HEK293 (cell line): Measurements from ENCODE around the gene HMGN1.

Source experiments
- CTCF ChIA-PET: fragments of 350-600 bp; formaldehyde crosslinking; extraction: SDS; loops from one replicate; lab custom pipeline; 2021; ENCODE audit warnings: antibody characterized with exemption; lab: Yijun Ruan, JAX
- POLR2A ChIA-PET: fragments of 300-600 bp; formaldehyde crosslinking; extraction: SDS; loops from one replicate; lab custom pipeline; 2020; ENCODE audit warnings: antibody characterized with exemption, inconsistent platforms; lab: Yijun Ruan, JAX
- H3K27ac ChIP-seq: fragments of 200-500 bp; sonication (Bioruptor generic); 2 replicates; pipeline ENCODE4 v1.5.1; 2014; ENCODE audit warnings: low read depth, low read length, control low read depth, inconsistent platforms; ENCODE audit errors: extremely low read depth
- H3K36me3 ChIP-seq, 2 experiments: fragments of 200-500 bp in 1 of 2; sonication (Bioruptor generic) in 1 of 2; 1 replicate in 1 of 2; 2 replicates in 1 of 2; pipeline ENCODE4 v1.5.1; 2014 to 2017; ENCODE audit warnings: inconsistent platforms in 2 of 2, low read length in 2 of 2; ENCODE audit not compliant: control insufficient read depth in 2 of 2, insufficient read depth in 1 of 2
- H3K4me1 ChIP-seq: fragments of 200-500 bp; sonication (Bioruptor generic); 2 replicates; pipeline ENCODE4 v1.5.1; 2014; ENCODE audit warnings: mild to moderate bottlenecking, low read length, inconsistent platforms; ENCODE audit not compliant: control insufficient read depth, insufficient read depth
- H3K4me3 ChIP-seq: 2 replicates; pipeline ENCODE4 v1.5.1; 2011; ENCODE audit warnings: low read depth, mild to moderate bottlenecking, control low read depth, low read length, moderate library complexity
- H3K9me3 ChIP-seq: fragments of 200-500 bp; sonication (Bioruptor generic); 2 replicates; pipeline ENCODE4 v1.5.1; 2014; ENCODE audit warnings: low read depth, low read length, inconsistent platforms; ENCODE audit not compliant: control insufficient read depth, insufficient read depth
- GLI4 ChIP-seq: fragments of 450-650 bp; formaldehyde crosslinking; IDR thresholded peaks from 2 replicates; pipeline ENCODE4 v1.5.1; 2016; ENCODE audit warnings: missing biosample characterization, missing genetic modification characterization
- PRDM1 ChIP-seq: fragments of 450-650 bp; formaldehyde crosslinking; IDR thresholded peaks from 2 replicates; pipeline ENCODE4; 2016; ENCODE audit warnings: missing biosample characterization, missing genetic modification characterization
- TRIM28 ChIP-seq: IDR thresholded peaks from 2 replicates; pipeline ENCODE4 v1.6.1; 2011; ENCODE audit warnings: low read length, control low read depth, borderline replicate concordance
- ZNF155 ChIP-seq: fragments of 450-650 bp; formaldehyde crosslinking; IDR thresholded peaks from 2 replicates; pipeline ENCODE4 v1.5.1; 2016; ENCODE audit warnings: missing biosample characterization, missing genetic modification characterization
- ZNF221 ChIP-seq: fragments of 450-650 bp; formaldehyde crosslinking; IDR thresholded peaks from 2 replicates; pipeline ENCODE4 v1.5.1; 2017; ENCODE audit warnings: missing biosample characterization, missing genetic modification characterization, borderline replicate concordance
- ZNF23 ChIP-seq: fragments of 450-650 bp; formaldehyde crosslinking; IDR thresholded peaks from 2 replicates; pipeline ENCODE4 v1.5.1; 2016; ENCODE audit warnings: missing biosample characterization, missing genetic modification characterization, borderline replicate concordance
- ZNF239 ChIP-seq: fragments of 450-650 bp; formaldehyde crosslinking; IDR thresholded peaks from 2 replicates; pipeline ENCODE4 v1.5.1; 2016; ENCODE audit warnings: missing biosample characterization, missing genetic modification characterization
- ZNF324 ChIP-seq: fragments of 450-650 bp; formaldehyde crosslinking; IDR thresholded peaks from 2 replicates; pipeline ENCODE4 v1.5.1; 2016; ENCODE audit warnings: missing biosample characterization, missing genetic modification characterization
- ZNF341 ChIP-seq: fragments of 450-650 bp; formaldehyde crosslinking; IDR thresholded peaks from 2 replicates; pipeline ENCODE4; 2016; ENCODE audit warnings: low read depth, missing biosample characterization, missing genetic modification characterization
- ZNF394 ChIP-seq: fragments of 450-650 bp; formaldehyde crosslinking; IDR thresholded peaks from 2 replicates; pipeline ENCODE4 v1.5.1; 2016; ENCODE audit warnings: missing biosample characterization, missing genetic modification characterization, mild to moderate bottlenecking, moderate library complexity, borderline replicate concordance
- ZNF623 ChIP-seq: fragments of 450-650 bp; formaldehyde crosslinking; IDR thresholded peaks from 2 replicates; pipeline ENCODE4 v1.5.1; 2016; ENCODE audit warnings: missing biosample characterization, missing genetic modification characterization
- ZNF654 ChIP-seq: fragments of 450-650 bp; formaldehyde crosslinking; IDR thresholded peaks from 2 replicates; pipeline ENCODE4 v1.5.1; 2016; ENCODE audit warnings: low read depth, missing biosample characterization, missing genetic modification characterization
- ZNF658 ChIP-seq: fragments of 450-650 bp; formaldehyde crosslinking; IDR thresholded peaks from 2 replicates; pipeline ENCODE4; 2016; ENCODE audit warnings: missing biosample characterization, missing genetic modification characterization
- ZNF701 ChIP-seq: fragments of 450-650 bp; formaldehyde crosslinking; IDR thresholded peaks from 2 replicates; pipeline ENCODE4 v1.5.1; 2016; ENCODE audit warnings: missing biosample characterization, missing genetic modification characterization
- TF ChIP-seq, protein P1 (sequence below): fragments of 450-650 bp; formaldehyde crosslinking; IDR thresholded peaks from 2 replicates; pipeline ENCODE4 v1.5.1; 2016; ENCODE audit warnings: missing biosample characterization, missing genetic modification characterization

The HMGN1 gene

DNA sequence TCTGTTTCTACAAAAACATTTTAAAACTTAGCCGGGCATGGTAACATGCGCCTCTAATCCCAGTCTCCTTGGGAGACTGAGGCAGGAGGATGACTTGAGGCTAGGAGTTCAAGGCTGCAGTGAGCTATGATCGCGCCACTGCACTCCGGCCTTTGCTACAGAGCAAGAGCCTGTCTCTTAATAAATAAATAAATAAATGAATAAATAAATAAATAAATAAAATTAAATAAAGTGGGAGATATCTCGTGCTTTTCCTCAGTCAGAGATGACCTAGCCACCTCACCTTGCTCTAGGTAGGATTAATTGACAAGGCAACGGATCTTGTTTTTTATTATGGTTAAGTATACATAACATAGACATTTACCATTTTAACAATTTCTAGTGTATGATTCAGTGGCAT is 21.2 kb downstream of the HMGN1 start (continued):
- TF ChIP-seq ZNF239 (tag by site-specific recombination) (no peak), ZNF394 (tag by site-specific recombination) (peak; percentile 87), ZNF221 (tag by site-specific recombination) (no peak), PRDM1 (no peak), ZNF155 (tag by site-specific recombination) (no peak), TRIM28 (no peak), ZNF324 (tag by site-specific recombination) (no peak)
- TF ChIP-seq, protein P1, sequence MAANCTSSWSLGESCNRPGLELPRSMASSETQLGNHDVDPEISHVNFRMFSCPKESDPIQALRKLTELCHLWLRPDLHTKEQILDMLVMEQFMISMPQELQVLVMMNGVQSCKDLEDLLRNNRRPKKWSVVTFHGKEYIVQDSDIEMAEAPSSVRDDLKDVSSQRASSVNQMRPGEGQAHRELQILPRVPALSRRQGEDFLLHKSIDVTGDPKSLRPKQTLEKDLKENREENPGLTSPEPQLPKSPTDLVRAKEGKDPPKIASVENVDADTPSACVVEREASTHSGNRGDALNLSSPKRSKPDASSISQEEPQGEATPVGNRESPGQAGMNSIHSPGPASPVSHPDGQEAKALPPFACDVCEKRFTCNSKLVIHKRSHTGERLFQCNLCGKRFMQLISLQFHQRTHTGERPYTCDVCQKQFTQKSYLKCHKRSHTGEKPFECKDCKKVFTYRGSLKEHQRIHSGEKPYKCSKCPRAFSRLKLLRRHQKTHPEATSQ (tag by site-specific recombination): no peak

DNA sequence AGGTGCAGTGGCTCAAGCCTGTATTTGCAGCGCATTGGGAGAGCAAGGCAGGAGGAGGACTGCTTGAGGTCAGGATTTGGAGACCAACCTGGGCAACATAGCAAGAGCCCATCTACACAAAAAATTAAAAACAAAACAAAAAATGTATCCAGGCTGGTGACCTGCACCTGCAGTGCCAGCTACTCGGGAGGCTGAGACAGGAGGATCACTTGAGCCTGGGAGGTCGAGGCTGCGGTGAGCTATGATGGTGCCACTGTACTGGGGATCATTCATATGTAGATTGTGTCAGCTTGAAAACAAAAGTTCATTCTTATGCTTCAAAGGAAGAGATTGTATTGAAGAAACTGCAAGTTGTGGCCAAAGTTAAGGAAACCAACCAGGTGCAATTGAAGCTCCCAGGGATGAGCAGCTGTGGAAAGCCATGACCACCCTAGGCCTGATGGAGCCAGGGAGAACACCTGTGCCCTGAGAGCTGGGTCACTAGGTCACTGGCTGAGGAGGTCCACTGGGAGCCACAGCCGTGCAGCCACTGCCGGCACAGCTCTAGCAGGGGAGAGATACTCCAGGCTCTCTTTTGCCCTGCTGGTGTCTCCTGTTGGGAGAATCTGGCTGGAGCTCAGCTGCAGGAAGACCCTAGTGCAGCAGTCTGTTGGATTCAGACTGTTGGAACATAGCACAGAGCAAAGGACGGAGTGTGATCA is 22.1 kb downstream of the HMGN1 start:
- TF ChIP-seq ZNF658 (tag by site-specific recombination): no peak
- no peak overlapping the region for H3K27ac ChIP-seq

DNA sequence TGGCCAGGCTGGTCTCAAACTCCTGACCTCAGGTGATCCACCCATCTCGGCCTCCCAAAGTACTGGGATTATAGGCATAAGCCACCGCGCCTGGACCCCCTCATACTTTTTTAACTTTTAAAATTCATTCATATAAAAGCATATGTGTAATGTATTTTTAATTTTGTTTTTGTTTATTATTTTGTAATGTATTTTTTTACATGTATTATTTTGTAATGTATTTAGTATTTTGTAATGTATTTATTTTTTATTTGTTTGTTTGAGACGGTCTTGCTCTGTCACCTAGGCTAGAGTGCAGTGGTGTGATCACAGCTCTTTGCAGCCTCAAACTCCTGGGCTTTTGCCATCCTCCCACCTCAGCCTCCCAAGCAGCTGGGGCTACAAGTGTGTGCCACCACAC is 23.4 kb downstream of the HMGN1 start:
- TF ChIP-seq ZNF701 (tag by site-specific recombination) (no peak), GLI4 (no peak)
- TF ChIP-seq, all 188 proteins: peak for 0
- ChIA-PET CTCF (no interaction called here), POLR2A (no interaction called here)
- Histone ChIP-seq H3K4me3 (no peak overlapping the region), H3K27ac (no peak overlapping the region), H3K9me3 (no peaks in the 10 kb centered on the region), H3K4me1 (no peaks in the 10 kb centered on the region), H3K36me3 (no peaks in the 10 kb centered on the region)

More for the DNA sequence above, 22.1 kb downstream of the HMGN1 start:
- Histone ChIP-seq H3K36me3 (no peaks in the 10 kb centered on the region), H3K4me1 (no peaks in the 10 kb centered on the region), H3K4me3 (no peak overlapping the region), H3K9me3 (no peaks in the 10 kb centered on the region)
- ChIA-PET POLR2A (interaction anchor here (0.9 kb wide), 1 partner anchor 61 kb away, joined by 4 read pairs; no protein-coding TSS in a partner anchor), CTCF (no interaction called here)

GRCh38 chr21:39321424-39321823 is 27.5 kb downstream of the HMGN1 start:
- Histone ChIP-seq H3K4me1 (no peaks in the 10 kb centered on the region; the same call in 1 of the 2 replicates), H3K9me3 (no peaks in the 10 kb centered on the region), H3K27ac (no peak overlapping the region), H3K36me3 (no peaks in the 10 kb centered on the region), H3K4me3 (no peak overlapping the region)
- ChIA-PET CTCF (no interaction called here), POLR2A (no interaction called here)
- no peak for TF ChIP-seq ZNF654
- TF ChIP-seq ZNF623 (tag by site-specific recombination): peak; percentile 83

- Histone ChIP-seq H3K27ac (no peak overlapping the region), H3K4me1 (no peaks in the 10 kb centered on the region; the same call in 1 of the 2 replicates)
- POLR2A ChIA-PET: interaction anchor here (1.2 kb wide), 1 partner anchor 26 kb away, joined by 3 read pairs; no protein-coding TSS in a partner anchor
Measured at GRCh38 chr21:39319814-39320332, 29.0 kb downstream of the HMGN1 start.

More at GRCh38 chr21:39319814-39320332, 29.0 kb downstream of the HMGN1 start:
- TF ChIP-seq ZNF23 (tag by site-specific recombination) (no peak), ZNF341 (peak; percentile 62)
- CTCF ChIA-PET: interaction anchor here (0.9 kb wide), 1 partner anchor 123 kb away, joined by 5 read pairs; no protein-coding TSS in a partner anchor
- Histone ChIP-seq H3K9me3 (no peaks in the 10 kb centered on the region), H3K4me3 (no peak overlapping the region), H3K36me3 (no peaks in the 10 kb centered on the region)
